ENCODE results near the gene VEZF1.

The VEZF1 gene

DNA sequence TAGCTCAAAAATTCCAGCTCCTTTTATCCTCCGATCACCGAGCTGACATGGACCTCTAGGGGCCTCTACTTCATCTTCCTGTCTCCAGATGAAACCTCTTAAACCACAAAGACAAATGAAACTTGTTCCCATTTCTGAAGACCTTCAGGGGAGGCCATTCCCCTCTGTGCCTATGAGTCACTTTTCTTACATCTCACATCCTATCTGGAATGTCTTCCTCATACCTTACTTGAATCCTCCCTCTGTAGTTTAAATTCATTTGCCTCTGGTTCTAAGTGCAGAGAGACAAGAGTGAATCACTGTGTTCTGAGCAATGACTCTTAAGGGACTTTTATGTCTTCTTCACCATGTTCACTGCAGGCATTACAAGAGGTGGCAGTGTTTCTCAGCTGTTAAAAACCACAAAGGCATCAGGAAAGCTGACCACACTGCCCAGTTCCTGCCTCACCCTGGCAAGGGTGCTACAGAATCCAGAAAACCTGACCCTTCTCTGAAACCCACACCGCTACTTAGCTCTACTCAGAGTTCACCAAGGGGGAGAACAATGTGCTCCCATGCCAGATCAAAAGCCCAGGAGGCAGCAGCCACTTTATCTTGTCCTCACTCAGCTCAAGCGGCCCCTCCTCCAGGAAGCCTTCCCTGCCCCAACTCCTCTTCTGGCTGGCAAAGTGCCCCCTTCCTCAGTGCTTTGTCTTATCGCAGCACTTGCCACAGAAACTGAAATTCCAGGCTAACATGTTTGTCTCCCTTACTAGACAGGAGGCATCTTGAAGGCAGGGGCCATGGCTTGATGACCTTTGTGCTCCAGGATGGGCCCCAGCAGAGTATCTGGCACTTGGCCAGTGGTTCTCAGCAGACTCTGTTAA lies 39.3 kb downstream of the VEZF1 start:
- no peak for DNase-seq

DNA sequence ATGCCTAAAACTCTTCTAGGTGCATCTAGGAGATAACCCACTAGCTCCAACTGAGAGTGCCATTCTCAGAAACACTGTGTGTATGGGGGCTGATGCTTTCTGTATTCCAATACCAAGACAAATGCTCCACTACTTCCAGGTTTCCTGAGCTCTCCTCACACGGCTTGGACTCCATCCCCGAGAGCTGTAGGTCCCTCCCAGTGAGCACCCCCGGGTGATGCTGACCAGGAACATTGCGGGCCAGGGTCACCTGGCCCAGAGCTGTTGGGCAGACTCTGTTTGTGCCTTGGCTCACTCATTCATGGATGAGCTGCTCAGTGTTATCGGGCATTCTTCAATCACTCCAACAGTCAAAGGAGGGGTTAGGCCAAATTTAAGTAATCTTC lies 39.9 kb downstream of the VEZF1 start:
- DNase-seq = no peak

DNA sequence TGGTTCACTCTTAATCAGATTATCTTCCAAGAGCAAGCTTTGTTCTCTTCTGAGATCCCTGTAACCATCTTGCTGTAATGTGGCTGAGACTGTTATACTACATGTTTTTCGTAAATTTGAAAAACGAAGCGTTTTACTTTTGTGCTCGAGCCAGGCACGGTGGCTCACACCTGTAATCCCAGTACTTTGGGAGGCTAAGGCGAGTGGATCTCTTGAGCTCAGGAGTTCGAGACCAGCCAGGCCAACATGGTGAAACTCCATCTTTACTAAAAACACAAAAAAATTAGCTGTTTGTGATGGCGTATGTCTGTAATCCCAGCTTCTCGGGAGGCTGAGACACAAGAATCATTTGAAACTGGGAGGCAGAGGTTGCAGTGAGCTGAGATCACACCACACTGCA lies 40.7 kb downstream of the VEZF1 start:
- DNase-seq = no peak

DNA sequence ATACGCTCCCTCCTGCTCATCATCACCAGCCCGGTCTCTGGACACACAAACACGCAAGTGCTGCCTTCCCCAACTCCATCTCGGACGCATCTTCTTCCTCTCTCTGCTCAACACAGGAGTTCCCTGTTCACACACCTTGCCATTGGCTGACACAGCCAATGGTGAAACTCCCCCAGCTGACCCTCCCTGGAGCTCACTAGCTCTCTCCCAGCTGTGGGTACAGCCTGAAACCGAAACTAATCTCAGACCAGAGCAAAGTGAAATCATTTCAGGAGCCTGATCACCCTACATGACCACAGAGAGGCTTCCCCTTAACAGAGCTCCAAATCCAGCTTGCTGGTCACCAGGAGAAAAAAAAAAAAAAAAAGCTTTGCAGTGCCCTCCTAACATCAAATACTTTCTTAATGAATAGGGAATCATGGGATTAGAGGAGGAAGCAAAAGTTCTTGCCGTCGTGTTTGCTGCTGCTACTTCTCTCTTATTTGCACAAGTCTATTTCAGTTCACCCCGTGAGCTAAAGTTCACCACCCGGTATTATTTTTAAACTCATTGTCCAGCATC lies 41.2 kb downstream of the VEZF1 start:
- peak; percentile 20 for DNase-seq

DNA sequence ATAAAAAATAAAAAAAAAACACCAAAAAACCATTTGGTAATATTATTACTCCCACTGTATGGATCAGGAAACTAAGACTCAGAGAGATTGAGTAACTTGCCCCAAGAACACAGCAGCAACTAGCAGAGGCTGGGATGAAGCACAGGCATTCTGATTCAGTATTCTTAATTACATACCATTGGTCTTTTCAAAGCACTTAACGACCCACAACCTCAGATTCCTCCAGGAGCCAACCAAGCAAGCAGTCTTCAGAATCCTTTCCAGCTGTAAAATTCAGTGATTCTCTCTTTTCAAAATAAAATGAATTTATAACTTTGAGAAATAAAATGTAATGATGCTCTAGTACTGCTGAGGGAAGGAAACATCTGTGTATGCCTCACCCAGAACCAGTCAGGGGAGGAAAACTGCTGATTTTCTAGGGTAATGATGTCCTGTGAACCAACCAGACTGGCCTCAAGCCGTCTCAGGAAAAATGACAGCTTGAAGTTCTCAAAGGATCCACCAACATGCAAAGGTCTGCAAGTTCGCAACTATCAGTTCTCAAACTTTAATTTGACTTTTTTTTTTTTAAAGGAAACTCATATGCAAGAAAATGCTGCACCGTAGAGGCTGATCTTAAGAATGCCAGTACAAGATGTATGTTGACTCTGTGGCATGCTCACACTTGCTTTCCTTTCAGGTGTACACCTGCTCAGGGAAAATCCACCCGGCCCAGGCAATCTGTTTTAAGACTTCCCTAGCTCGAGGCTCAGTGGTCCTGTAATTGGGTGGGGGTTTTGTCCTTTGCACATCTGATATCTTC lies 41.9 kb downstream of the VEZF1 start:
- no peak for DNase-seq

DNA sequence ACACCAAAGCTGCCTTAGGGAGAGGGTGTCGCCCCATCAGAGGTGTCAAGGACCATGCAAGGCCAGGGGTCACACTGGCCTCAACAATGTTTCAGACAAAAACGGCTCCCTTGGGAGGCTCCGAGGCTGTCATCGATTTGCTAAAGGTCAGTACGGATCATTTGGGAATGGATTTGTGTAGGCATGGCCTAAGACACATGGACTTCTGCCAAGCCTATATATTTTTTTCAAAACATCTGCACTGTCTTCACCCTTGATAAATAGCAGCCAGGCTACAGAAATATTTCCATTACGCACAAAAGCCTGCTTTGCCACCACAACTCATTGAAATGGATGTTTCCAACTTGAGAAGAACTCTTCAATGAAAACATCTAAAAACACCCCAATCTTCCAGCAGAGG lies 43.1 kb downstream of the VEZF1 start:
- DNase-seq = no peak

DNA sequence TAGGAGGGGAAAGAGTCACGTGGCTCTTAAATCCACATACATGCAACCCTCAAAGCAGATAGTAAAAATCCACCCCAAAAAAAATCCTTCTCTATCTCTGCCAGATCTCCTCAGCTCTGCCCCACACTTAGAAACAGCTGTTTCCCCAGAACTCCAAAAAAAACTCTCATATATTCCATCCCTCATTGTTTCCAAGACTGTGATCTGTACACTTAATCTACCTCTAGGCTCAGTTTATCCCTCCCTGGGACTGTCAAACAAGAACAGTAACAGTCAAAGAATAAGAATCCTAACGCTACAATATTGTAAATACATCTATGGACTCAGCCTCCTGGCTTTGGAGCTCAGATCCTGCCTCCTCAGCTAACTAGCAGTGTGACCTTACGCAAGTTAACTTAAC lies 44.4 kb downstream of the VEZF1 start:
- no peak for DNase-seq

DNA sequence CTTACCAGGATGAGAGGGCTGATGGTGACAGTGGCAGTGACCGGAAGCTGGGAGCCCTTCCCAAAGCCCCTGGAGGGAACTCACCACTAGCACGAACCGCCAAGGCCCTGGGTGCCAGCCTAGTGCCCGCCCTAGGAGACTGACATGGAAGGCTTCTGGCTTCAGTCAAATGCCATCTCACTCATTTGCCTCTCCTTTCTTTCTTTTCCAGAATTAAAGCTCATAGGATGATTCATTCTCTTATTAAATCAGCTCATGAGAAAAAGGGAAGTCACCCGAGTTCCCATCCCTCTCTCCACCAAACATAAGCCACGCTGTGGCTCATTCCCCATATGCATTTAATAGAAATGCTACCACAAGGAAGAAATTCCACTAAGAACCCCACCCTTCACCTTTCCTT lies 44.9 kb downstream of the VEZF1 start:
- no peak for DNase-seq

DNA sequence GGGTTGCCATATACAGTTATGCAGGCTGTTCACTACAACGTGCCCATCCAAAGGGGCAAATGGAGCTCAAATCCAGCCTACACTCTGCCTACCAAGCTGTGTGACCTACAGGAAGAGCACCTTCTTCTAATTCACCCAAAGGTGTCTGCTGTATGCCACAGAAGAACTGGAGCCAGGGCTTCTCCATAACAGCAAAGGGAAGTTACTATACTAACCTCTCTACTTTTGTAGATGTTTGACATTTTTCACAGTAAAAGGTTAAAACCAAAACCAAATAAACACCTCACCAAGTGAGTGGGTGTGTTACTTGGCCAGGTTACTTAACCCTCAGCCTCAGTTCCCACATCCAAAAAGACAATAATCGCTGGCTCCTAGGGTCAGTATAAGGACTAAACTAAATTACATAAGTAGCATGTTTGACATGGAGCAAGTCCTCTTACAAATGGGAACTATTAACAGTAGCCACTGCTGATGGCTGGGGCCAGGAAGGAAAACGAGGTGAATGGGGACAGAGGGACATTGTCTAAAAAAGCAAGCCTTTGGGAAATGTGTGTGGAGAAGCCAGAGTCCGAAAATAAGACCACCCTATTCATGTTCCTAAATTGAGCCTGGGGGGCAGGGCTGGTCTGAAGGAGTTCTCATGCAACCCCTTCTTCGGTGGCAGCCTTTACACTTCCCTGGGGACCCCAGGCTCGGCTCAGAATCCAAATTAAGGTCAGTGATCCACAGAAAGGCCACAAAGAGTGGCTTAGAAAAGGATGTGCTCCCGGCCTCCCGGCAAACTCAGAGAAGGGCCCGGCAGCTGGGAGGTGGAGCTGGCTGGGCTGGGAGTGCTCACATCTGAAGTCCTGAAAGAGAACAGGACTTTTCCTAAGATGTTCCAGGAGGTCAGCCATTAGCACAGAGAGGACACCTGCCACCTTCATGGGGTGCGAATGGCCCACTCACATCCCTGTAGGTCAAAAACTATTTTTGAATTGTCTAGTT lies 46.4 kb downstream of the VEZF1 start:
- no peak for DNase-seq

DNA sequence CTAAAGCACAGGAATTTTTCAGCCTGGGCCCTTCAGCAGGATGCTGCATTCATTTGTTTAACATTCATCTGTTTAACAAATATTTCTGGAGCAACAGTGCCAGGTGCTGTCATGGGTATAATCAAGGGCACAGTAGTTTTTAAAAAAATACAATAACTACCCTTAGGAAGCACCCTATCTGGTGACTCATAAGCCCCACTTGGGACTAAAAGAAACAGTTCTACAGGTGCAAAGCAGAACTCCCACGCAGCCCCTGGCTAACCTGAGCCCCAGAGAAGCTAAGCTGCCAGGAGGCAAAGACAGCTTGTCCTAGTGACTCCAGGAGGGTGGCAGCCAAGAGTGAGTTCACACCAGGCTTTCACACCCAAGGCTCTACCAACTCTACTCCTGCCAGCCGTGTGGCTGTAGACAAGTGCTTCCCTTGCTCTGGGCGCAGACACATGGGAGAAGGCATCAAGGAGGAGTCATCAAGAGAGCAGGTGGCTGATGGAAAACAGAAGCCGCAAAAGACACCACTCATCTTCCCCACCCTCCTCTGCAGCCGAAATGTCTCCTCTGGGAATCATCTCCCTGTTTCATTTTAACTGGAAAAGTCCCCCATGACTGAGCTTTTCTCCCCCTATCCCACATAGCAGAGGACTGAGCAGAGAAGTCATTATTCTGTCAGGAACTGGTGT lies 47.3 kb downstream of the VEZF1 start:
- DNase-seq = no peak

DNA sequence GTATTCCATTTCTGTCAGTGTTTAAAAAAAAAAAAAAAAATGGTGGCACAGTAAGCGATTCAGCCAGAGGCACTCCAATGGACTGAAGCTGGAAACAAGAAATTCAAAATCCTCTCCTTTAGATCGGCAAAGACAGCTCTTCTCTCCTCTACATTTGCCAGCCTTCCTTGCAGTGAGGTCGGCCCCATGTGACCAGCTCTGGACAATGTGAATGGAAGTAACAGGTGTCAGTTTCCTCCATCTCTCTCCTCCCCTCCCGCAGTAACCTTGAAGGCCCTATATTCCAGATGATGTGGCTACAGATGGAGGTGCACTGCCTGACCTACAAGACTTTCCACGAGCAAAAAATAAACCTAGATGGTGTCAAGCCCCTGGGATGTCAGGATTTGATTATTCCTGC lies 47.8 kb downstream of the VEZF1 start:
- no peak for DNase-seq

DNA sequence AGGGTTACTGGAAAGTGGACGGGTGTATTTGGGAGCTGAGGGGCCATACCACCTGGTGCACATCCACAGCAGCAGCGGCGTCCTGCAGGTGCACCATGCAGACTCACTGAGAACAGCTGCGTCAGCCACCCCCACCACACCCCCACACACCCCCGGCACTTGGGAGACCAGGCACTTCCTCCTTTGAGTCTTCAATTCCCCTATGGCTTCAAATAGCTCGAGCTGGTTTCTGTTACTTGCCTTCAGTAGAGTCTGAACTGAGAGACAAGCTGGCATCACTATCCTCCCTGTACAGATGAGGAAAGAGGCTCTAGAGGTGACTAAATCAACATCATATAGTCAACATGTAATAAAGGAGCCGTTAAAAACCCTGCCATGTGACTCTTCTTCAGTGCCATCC lies 48.3 kb downstream of the VEZF1 start:
- DNase-seq = no peak

DNA sequence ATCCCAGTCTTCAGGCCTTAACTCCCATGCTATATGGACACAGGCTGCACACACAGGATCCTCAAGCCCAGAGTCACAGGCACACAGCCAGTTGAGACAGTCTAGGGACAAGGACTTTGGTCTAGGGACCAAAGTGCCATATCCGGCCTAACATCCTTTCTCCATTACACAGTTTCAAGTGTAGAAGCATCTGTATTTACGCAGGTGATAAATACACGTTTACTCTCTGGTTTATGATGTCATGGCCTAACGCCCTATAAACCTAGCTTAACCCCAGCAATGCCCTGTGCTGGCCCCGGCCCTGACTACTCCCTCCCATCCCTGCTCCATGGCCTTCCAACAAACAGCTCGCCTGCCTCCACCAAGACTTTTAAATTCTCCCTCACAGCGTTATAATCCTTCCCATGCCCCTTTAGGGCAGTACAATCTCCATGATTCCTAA lies 50.0 kb downstream of the VEZF1 start:
- DNase-seq = no peak

DNA sequence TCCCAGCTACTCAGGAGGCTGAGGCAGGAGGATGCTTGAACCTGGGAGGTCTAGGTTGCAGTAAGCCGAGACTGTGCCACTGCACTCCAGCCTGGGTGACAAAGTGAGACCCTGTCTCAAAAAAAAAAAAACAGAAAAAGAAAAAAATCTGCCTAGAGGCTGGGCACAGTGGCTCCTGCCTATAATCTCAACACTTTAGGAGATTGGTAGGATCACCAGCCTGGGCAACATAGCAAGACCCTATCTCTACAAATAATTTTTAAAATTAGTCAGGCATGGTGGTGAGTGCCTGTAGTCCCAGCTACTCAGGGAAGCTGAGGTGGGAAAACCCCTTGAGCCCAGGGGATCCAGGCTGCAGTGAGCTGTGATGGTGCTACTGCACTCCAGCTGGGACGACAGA lies 50.6 kb downstream of the VEZF1 start:
- no peak for DNase-seq

DNA sequence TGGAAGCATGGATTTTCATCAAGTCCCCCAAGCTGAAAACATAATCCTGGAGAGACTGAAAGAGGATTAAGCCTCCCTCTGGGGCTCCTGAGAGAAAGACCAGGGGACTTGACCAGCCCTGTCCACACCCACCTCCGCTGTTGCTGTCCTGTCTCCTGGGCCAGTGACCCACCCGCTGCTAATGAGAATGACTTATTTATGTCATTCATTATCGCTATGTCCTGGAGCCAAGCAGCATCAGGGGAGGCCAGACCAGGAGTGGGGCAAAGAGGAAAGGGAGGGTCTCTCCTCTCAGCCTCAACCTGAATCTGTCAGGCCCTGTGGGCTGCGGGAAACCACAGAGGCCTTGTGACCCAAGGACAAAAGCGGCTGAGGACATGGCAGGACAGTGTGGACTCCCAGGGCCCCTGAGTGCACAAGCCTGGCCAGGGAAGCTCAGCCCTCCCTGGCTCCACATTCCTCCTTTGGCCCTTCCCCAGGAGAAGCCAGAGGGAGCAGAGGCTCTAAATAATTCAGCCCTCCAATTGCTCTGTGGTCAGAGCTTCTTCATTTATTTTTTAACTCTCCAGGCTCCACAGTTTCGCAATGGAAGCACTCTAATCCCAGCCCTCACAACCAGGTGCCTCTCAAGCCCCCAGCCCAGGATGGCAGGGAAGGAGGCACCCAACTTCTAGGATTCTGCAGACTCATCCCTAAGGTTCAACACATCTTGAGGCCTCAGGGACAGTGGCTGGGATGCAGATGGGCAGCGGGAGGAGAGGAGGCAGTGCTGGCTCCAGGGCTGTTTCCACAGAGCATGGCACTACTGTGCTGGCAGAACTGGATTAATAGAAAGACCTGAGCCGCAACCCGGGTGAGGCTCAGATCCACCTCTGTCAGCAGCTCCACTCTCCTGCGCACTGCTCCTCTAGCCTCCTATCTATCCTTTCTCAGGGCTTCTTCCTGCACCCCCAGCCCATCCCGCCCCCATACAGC lies 51.9 kb downstream of the VEZF1 start:
- DNase-seq = no peak

DNA sequence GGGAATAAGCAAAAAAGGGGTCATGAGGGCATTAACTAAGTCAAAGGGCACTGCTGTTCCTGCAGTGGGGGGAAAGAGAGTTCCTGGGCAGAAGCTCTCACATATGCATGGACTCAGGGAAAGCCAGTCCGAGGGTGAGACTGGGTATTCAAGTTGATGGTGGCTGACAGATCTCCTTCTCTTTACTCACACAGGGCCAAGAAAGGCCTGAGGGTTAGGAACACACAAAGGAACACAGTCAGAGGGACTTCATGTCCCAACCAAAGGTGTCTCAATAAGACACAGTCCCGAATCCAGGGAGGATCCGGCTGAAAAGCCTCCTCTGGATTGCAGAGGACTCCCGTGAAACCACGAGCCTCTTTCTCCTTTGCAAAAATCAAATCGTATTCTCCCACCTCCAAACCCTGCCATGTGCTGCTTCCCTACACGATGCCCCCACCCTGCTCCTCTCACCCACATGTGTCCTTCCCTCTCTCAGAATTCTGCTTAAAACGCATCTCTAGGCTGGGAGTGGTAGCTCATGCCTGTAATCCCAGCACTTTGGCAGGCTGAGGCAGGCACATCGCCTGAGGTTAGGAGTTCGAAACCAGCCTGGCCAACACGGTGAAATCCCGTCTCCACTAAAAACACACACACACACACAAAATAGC lies 56.4 kb downstream of the VEZF1 start:
- DNase-seq = no peak

DNA sequence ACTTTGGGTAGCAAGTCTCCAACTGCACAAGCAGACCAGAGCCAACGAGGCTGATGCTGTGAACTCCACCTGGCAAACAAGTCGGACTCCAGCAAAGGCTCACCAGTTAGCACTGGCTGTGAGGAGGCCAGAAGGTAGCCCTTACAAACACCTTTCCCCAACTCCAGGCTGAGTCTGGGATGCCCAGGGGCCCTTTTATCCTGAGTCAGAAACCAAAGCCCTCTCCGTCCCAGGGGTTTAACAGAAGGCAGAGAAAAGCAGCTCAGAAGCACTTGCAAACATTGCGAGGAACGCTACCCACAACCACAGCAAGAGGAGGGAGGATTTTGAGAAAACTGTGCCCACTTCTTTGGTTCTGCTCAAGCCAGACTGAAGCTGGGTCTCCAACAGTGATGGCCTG lies 57.8 kb downstream of the VEZF1 start:
- no peak for DNase-seq

DNA sequence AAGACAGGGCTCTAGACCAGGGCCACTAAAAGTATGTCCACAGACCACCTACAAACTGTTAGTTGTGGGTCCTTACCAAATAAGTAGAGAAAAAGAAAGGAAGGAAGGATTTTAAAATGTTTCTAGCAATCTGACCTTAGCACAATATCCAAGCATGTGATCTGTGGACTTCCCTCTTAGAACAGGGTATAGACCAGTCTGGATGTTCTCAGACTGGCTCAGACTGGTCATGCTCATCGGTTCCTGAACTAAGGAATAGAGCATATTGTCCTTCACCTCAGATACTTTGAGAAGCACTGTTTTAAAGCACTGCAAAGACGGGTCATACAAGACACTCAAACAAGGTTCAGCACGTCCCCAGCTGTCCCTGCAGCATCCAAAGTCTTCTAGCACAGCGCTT lies 58.7 kb downstream of the VEZF1 start:
- no peak for DNase-seq

DNA sequence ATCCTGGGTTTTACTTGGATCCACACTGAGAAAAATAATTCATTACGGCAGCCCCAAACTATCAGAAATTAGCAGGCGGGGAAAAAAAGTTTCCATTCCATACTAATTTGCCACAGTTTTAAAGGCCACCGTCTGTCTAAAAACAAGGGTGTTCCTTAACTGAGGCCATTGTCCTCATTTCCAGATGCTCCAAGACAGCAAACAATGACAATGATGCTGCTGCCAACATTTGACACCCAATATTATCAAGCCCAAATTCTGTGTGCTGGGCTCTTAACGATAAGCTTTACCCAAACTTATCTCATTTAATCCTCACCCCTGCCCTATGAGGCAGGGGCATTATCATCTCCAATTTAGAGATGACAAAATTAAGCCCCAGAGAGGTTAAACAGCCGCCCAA lies 59.1 kb downstream of the VEZF1 start:
- DNase-seq = no peak

DNA sequence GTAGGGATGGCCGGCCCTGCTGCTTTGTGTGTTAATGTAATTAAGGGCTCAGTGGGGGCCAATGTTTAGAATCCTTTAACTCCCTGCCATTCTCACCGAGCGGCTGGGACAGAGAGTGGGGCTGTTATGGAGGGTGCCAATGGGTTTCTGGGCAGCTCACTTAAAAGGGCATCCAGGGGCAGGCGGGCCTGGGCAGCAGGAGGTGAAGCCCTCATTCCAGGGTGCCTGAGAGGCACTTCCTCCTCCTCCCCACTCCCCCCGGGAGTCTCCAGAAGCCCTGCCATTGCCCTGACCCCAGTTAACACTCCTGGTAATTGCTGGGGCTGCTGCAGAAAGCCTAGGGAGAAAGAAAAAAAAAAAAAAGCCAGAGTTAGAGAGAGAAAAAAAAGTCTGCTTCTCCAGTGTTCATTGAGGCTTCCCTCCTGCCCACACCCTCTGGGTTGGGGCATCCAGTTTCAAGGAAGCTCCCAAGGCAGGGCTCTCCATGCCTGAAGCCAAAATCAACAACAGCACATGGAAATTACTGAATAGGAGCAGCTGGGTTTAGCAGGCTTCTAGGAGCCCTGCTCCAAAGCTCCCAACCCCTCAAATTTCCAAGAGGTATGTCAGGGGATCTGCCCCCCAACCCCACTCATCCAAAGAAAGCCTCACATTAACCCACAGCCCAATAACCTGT lies 60.9 kb downstream of the VEZF1 start:
- no peak for DNase-seq
